Endometrium (tissue), 2 donors: ENCODE data around the gene SCG2.
"Not testable (repeated sequence)": the region's sequence is repeated elsewhere in the genome, so short reads cannot be mapped to it uniquely, and the experiment has no call there.

ENCODE experiments used
- FAIRE-seq: peaks from 2 replicates; lab custom pipeline; 2012; peaks lifted over from hg19 to GRCh38; lab: Jason Lieb, UNC
- donor health status: control.
- donor health status: control.

Gene SCG2

GRCh38 chr2:223612501-223612900 lies 10.3 kb upstream of the SCG2 start:
- no peak for FAIRE-seq

DNA sequence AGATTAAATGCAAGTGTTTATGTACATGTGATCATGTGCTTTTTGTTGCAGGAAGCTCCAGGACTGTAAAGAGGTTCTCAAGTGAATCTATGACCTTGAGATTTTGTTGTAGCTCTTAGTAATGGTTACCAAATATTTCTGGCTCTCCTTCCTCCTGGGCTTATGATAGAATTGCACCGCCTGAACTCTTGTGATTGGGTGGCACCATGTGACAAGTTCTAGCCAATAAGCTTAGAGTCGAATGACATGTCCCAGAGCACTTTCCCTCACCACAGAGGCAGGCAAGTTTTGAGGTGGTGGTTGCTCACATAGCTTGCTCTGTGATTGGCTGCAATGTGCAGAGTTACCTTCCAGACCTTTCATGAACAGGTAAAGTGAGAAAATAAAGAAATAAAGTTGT lies 8.9 kb upstream of the SCG2 start:
- no peak for FAIRE-seq

DNA sequence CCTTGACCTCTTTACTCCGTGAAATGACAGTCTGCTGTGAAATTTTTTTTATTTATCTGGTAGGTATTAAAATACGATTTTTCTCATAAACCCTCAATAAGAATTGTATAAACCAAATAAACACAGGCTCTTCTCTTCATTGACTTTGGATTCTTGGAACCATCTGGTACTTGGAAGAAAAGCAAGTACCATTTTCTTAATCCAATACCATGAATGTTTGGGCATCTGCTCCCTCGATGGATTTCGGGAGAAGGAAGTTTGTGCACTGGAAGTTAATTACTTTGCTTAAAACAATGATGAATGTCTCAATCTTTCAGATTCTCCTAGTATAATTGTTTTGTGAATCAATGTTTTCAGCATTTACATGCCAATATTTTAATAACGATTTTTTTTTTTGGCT lies 5.3 kb upstream of the SCG2 start:
- FAIRE-seq = no peak

DNA sequence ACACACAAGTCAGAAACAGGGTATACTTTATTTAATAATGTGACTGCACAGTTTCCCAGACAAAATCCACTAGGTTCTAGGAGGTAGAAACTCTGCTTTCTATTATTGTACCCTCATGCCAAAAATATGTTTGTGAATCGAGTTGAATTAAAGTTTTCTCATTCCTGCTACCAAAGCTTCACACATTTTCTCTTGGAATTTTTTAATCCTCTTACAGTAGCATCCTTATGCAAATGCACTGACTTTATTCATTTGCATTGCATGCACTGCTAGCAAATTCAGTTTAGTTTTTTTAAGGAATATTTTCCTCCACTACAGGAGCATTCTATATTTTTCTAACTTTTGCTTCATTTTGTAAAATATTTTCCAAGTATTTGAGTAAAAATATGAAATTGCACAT lies 4.8 kb upstream of the SCG2 start:
- FAIRE-seq = no peak

- FAIRE-seq = no peak
Observed at GRCh38 chr2:223604231-223604630, 2.1 kb upstream of the SCG2 start.

- FAIRE-seq = no peak
Observed at GRCh38 chr2:223602972-223603371, 811 bp upstream of the SCG2 start.

DNA sequence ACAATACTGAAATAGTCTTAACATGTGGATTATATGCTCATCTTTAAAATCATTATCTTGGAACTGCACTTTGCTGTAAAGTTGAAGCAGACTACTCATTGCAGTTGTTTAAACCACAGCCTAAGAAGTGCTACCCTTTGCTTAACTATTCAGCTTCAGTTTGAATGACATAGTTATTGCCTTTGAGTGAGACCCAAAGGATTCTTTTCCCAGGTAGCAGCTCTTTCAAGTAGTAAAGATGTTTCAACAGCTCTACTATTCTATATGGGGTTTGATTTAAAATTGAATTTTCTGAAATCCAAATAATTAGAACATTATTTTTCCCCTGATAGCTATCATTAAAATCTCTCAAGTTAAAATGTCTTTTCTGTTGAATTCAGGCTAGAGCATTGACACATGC lies 1.1 kb downstream of the SCG2 start:
- no peak for FAIRE-seq

- no peak for FAIRE-seq
Observed at GRCh38 chr2:223599640-223600380, 2.4 kb downstream of the SCG2 start.

GRCh38 chr2:223598994-223599639 lies 3.0 kb downstream of the SCG2 start:
- FAIRE-seq = no peak

GRCh38 chr2:223597076-223597475 lies 5.1 kb downstream of the SCG2 start:
- FAIRE-seq = no peak

DNA sequence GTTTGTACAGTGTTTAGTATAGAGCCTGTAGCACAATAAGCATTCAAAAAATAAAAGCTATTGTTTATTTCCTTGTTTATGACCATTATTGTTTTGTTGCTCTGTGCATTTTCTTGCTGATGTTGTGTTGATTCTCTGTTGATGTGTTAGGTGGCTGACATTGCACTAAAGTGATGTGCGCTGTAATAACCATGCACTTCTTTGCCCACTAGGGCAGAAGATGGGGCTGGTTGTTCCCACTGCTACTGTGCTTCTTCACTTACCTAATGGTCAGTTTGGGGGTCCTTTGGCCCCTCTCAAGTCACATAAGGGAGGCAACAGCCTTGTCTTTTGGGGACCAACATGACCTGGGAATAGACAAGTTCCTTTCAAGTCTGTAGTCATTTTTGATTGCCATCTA lies 6.0 kb downstream of the SCG2 start:
- no peak for FAIRE-seq

GRCh38 chr2:223594831-223595230 lies 7.3 kb downstream of the SCG2 start:
- no peak for FAIRE-seq

DNA sequence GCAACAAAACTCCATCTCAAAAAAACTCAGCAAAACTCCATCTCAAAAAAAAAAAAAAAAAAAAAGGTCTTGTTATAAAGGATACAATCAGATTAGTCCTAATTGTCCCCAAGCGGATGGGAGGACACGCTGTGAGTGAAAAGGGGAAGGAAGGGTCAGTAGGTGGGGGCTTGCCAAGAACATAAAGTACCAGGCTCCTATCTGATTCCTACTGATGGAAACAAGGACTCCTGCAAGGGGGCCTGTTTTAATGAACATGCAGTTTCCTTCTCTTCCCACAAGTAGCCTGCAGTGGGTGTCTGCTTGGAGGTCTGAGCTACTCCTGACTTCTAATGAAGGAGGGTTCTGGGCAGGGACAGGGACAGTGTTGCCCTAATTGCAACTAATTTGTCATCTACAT lies 7.9 kb downstream of the SCG2 start:
- FAIRE-seq = no peak

DNA sequence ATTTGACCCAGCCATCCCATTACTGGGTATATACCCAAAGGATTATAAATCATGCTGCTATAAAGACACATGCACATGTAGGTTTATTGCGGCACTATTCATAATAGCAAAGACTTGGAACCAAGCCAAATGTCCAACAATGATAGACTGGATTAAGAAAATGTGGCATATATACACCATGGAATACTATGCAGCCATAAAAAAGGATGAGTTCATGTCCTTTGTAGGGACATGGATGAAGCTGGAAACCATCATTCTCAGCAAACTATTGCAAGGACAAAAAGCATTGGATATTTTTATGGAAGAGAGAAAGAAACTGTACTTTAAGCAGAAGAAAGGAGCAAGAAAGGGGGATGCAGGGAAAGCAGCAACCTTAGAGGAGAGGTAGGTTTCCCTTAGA lies 9.5 kb downstream of the SCG2 start:
- not testable (repeated sequence) for FAIRE-seq

DNA sequence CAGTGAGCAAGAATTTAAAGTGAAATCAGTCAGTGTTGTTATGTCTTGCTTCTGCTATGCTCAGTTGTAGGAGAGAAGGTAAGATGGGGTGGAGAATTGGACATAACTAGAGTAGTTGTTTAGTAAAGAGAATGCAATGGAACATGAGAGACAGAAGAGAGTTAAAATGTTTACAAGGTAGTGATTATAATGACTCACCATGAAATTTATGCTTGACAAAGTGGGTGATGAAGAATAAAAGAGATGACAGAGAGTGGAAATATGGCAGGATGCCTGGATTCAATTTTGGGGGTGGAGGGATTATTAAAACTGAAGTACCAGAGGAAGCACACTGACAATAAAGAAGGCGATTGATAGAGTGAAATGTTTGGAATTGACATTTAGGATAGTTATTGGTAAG lies 10.6 kb downstream of the SCG2 start:
- FAIRE-seq = no peak

GRCh38 chr2:223590964-223591363 lies 11.2 kb downstream of the SCG2 start:
- no peak for FAIRE-seq

GRCh38 chr2:223589901-223590300 lies 12.3 kb downstream of the SCG2 start:
- no peak for FAIRE-seq

- no peak for FAIRE-seq
Observed at GRCh38 chr2:223588251-223588650, 13.9 kb downstream of the SCG2 start.

DNA sequence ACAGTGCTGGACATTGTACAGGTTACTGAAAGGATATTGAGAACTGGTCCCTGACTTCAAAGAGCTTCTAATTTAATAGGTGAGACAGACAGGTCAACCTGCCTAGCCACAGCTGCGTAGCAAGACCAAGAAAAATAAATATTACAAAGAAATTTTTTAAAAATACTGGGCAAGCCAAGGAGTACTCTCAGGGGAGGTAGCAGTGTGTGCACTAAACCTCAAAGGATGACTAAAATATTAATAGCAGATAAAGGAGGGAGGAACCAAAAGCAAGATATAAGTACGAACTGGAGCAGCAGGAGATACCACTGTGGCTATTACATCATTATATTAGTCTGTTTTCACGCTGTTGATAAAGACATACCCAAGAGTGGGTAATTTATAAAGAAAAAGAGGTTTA lies 14.9 kb downstream of the SCG2 start:
- no peak for FAIRE-seq

DNA sequence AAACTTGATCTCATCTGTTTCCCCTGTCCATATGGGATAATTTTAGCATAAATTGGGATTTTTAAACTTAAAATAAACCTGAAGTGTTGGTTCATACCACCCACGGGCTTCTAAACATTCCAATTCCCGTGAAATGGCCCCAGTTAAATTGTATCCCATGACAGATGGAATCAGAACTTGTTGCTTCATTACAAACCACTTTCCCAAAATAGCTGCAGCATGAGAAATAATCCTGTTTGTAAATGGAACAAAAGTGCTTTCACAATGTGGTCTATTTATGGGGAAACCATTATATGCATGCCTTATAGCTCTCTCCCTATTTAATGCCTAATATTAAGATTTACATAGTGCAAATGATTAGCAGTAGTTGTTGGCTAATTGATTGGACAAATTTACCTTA lies 15.9 kb downstream of the SCG2 start:
- no peak for FAIRE-seq

- FAIRE-seq = no peak
Observed at GRCh38 chr2:223585666-223586065, 16.5 kb downstream of the SCG2 start.

GRCh38 chr2:223582001-223582400 lies 20.2 kb downstream of the SCG2 start:
- FAIRE-seq = no peak

DNA sequence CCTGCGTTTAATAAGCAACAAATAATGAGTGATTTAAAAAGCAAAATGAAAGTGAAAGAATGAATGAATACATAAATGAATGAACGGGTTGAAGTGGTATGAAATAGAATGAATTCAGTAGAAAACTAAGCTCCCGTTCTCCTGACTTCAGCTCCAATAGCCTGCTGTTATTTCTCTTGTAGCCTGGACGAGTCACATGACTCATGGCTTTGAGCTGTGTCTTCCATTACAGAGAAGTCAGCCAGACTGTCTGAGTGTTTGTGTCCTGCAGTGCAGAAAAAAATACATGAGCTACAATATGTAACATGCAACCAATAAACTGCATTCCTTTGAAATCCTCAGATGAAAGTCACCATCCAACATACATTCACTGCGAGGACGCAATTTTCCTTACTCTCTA lies 21.2 kb downstream of the SCG2 start:
- FAIRE-seq = no peak

GRCh38 chr2:223578846-223579245 lies 23.3 kb downstream of the SCG2 start:
- FAIRE-seq = no peak
